ENCODE data around the gene PDE1A.

DNA sequence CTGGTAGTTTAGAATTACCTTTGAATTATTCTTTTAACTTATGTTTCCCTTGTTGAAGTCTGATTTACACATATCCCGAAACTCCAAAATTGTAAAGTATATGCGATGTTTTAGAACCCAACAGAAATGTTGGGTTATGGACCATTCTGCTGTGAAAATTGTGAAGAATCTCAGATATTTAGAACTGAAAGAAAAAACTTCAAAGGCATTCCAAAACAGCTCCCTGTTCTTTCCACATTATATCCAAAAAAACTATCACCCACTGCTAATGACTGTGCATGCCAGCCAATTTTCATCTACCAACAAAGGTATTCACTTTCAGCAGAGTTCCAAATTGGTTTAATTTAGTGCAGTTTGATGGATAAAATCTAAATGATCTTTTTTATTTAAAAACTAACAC is 21.5 kb upstream of the PDE1A start:
- TF ChIP-seq CTCF (IDR thresholded peaks at IDR 0.05; ENCODE audit: low read depth, low read length, missing input control) (no peak), MAX (IDR thresholded peaks at IDR 0.05) (no peak)
